HepG2 (cell line): Measurements from ENCODE around the gene DNAJC4. TPM values are rescaled to one million over a fixed set of nuclear protein-coding genes. Genes with fewer than 3 reads are reported as not detected.

Source experiments
- ATAC-seq: fragments of 200-7000 bp; cut with Tn5 transposase; 3 replicates; pipeline ENCODE4 v1.9.1; 2020; ENCODE audit warnings: mild to moderate bottlenecking, moderate library complexity
- BruUV-seq: library from RNA; stranded (reverse); fragments of 400-500 nt; replicated peaks from 2 replicates; lab custom pipeline; 2021; lab: Mats Ljungman, UMichigan
- CTCF ChIA-PET: fragments of 300-600 bp; formaldehyde crosslinking; extraction: SDS; loops from one replicate; lab custom pipeline; 2021; ENCODE audit warnings: low total read pairs, inconsistent platforms, low intra/inter-chr PET ratio; lab: Yijun Ruan, JAX
- POLR2A ChIA-PET: fragments of 350-600 bp; sonication (Branson Sonifier 250); formaldehyde crosslinking; loops from one replicate; lab custom pipeline; 2020; ENCODE audit warnings: antibody characterized with exemption, inconsistent platforms; lab: Yijun Ruan, JAX
- DNase-seq: peaks from one replicate; pipeline ENCODE4 v3.0.0-alpha.2; 2015; ENCODE audit warnings: low spot score
- FAIRE-seq: peaks from 3 replicates; lab custom pipeline; 2011; peaks lifted over from hg19 to GRCh38; lab: Jason Lieb, UNC
- H2AFZ ChIP-seq: one replicate; pipeline ENCODE4 v1.6.1; 2011; ENCODE audit warnings: low read length, inconsistent platforms
- H3K27ac ChIP-seq: fragments of 300-600 bp; 3 replicates; pipeline ENCODE4 v1.8.0; 2011; ENCODE audit warnings: mixed run types, mild to moderate bottlenecking, mixed read lengths, low read length, inconsistent platforms; ENCODE audit not compliant: insufficient read depth; ENCODE audit errors: extremely low read length
- H3K27me3 ChIP-seq, 2 experiments: fragments of 200-600 bp in 1 of 2; 2 replicates in 1 of 2; 3 replicates in 1 of 2; pipeline versions ENCODE4 v1.6.0 to v1.8.0; 2011; ENCODE audit warnings: low read length in 2 of 2, mild to moderate bottlenecking in 2 of 2, moderate library complexity in 2 of 2, inconsistent platforms in 1 of 2; ENCODE audit not compliant: insufficient read depth in 2 of 2, control insufficient read depth in 1 of 2
- H3K36me3 ChIP-seq, 2 experiments: fragments of 200-600 bp in 1 of 2; replicated peaks in 1 of 2; 2 replicates in 1 of 2; 3 replicates in 1 of 2; pipeline versions ENCODE4 v1.5.1 to v1.8.0; 2011; ENCODE audit warnings: low read length in 2 of 2, inconsistent platforms in 1 of 2; ENCODE audit not compliant: insufficient read depth in 2 of 2, control insufficient read depth in 1 of 2
- H3K4me1 ChIP-seq: 2 replicates; pipeline ENCODE4 v1.5.1; 2012; ENCODE audit warnings: low read length, inconsistent platforms; ENCODE audit not compliant: insufficient read depth
- H3K4me2 ChIP-seq: 2 replicates; pipeline ENCODE4 v1.6.0; 2011; ENCODE audit warnings: low read depth, low read length, inconsistent platforms
- H3K4me3 ChIP-seq, 3 experiments: fragments of 200-600 bp in 1 of 3; sonication (generic), shearing (Covaris generic) in 1 of 3; replicated peaks in 1 of 3; 2 replicates each; pipeline ENCODE4 v1.5.1; 2011 to 2016; ENCODE audit warnings: low read length in 3 of 3, inconsistent platforms in 2 of 3, low read depth in 2 of 3, mild to moderate bottlenecking in 2 of 3, control low read depth in 1 of 3, mixed read lengths in 1 of 3; ENCODE audit not compliant: insufficient read depth in 1 of 3
- H3K79me2 ChIP-seq: one replicate; pipeline ENCODE4 v1.6.1; 2011; ENCODE audit warnings: low read length, inconsistent platforms; ENCODE audit not compliant: insufficient read depth
- H3K9ac ChIP-seq: 2 replicates; pipeline ENCODE4 v1.6.0; 2011; ENCODE audit warnings: mild to moderate bottlenecking, low read depth, low read length, inconsistent platforms; ENCODE audit not compliant: insufficient read depth
- H3K9me3 ChIP-seq: 2 replicates; pipeline ENCODE4 v1.5.1; 2012; ENCODE audit warnings: mild to moderate bottlenecking, low read length
- H4K20me1 ChIP-seq: 2 replicates; pipeline ENCODE4 v1.6.0; 2011; ENCODE audit warnings: inconsistent platforms, mild to moderate bottlenecking, low read length, moderate library complexity; ENCODE audit not compliant: insufficient read depth
- AGO2 ChIP-seq: fragments of 200-400 bp; formaldehyde crosslinking; optimal IDR thresholded peaks from 2 replicates; pipeline ENCODE3; 2017; ENCODE audit warnings: mild to moderate bottlenecking, low read depth, low read length, moderate library complexity
- CREB3 ChIP-seq: sonication (generic); formaldehyde crosslinking; IDR thresholded peaks from 2 replicates; pipeline ENCODE4 v1.5.0; 2020; ENCODE audit warnings: missing genetic modification reagents
- ERF ChIP-seq: IDR thresholded peaks from 2 replicates; pipeline ENCODE4 v1.6.1; 2018; ENCODE audit warnings: missing biosample characterization, missing genetic modification reagents
- FOXK1 ChIP-seq: sonication (generic); formaldehyde crosslinking; IDR thresholded peaks from 2 replicates; pipeline ENCODE4 v1.4.0; 2020; ENCODE audit warnings: low read depth, missing genetic modification reagents, borderline replicate concordance
- GTF2F1 ChIP-seq: fragments of 150-350 bp; IDR thresholded peaks from 2 replicates; pipeline ENCODE4 v1.6.1; 2014; ENCODE audit warnings: low read length
- MYPOP ChIP-seq: sonication (generic); formaldehyde crosslinking; IDR thresholded peaks from 2 replicates; pipeline ENCODE4 v1.8.1; 2023; ENCODE audit warnings: mild to moderate bottlenecking, moderate library complexity, missing genetic modification reagents
- ZNF143 ChIP-seq: sonication (generic); formaldehyde crosslinking; IDR thresholded peaks from 2 replicates; pipeline ENCODE4 v1.4.0; 2020; ENCODE audit warnings: missing genetic modification reagents
- WGBS: methylation state at CpG from one replicate; pipeline ENCODE4 v1.1.6; 2017; ENCODE audit warnings: low lambda C conversion rate; 5-methylcytosine and 5-hydroxymethylcytosine counted together
- in situ Hi-C: cut with HindIII; loops from 2 replicates; pipeline ENCODE4 v1.10.0; 2017; ENCODE audit warnings: low pct_unique_long_range_greater_than_20kb; ENCODE audit not compliant: extremely low pct_ligation_motif_present
- intact Hi-C: fragments of 100-400 bp; cut with micrococcal nuclease; formaldehyde crosslinking; loops from one replicate; pipeline ENCODE4 v1.10.0; 2022; ENCODE audit not compliant: unreplicated experiment
- polyA plus RNA-seq, 8 experiments: library from polyadenylated mRNA; depleted of rRNA in 3 of 8; stranded (reverse) in 7 of 8; unstranded in 1 of 8; fragments of >200 nt; fragmentation: Illumina TruSeq in 4 of 8; extraction: Trizol in 4 of 8; gene quantifications; 2 replicates each; pipeline versions ENCODE4 v1.2.1 to v1.2.3, GENCODE V29; 2011 to 2016; ENCODE audit warnings: low read depth in 4 of 8, missing spikeins in 1 of 8, mixed read lengths in 1 of 8; ENCODE audit not compliant: insufficient read depth in 1 of 8
- total RNA-seq, 5 experiments: library from RNA; depleted of rRNA; stranded (reverse); fragments of >200 nt; fragmentation: Illumina TruSeq; extraction: Trizol; gene quantifications; 2 replicates each; pipeline ENCODE4 v1.2.3, GENCODE V29; 2016; ENCODE audit warnings: low read depth in 1 of 5

Gene DNAJC4
- total and polyA plus RNA-seq, 2 of the 13 experiments (the other 11 are each of a cell fraction or from before 2014, with no cell fraction given): 10.3 to 60.8 TPM

- H3K36me3 ChIP-seq: peaks cover 1 to 15% of the 10 kb centered on the region in 2 experiments; a peak in 4 of 5 replicates
- FAIRE-seq (no peak), DNase-seq (no peak), ATAC-seq (no peak)
- CTCF ChIA-PET: no interaction called here
- no peaks in the 10 kb centered on the region for H3K9me3 ChIP-seq
- H3K4me3 ChIP-seq: no peak overlapping the region
- H3K9ac ChIP-seq: no peak overlapping the region
- intact Hi-C loops (no loop called here), in situ Hi-C loops (no loop called here)
- H3K79me2 ChIP-seq: peaks cover 4% of the 10 kb centered on the region
- no peak overlapping the region for H3K4me2 ChIP-seq
- no peak overlapping the region for H2AFZ ChIP-seq
- 90% methylated on average over 2 of the region's 15 CpGs for WGBS
- H3K27ac ChIP-seq: no peak overlapping the region
- TF ChIP-seq ERF: no peak
- no peak for TF ChIP-seq GTF2F1
- no TSS peak for BruUV-seq
- H3K4me1 ChIP-seq: peaks cover 15% of the 10 kb centered on the region
- POLR2A ChIA-PET: no interaction called here
- no peaks in the 10 kb centered on the region for H4K20me1 ChIP-seq
- no peaks in the 10 kb centered on the region for H3K27me3 ChIP-seq
Observed at GRCh38 chr11:64266339-64266738, 36.0 kb downstream of the DNAJC4 start.

GRCh38 chr11:64267207-64267945 lies 37.0 kb downstream of the DNAJC4 start:
- no peak for ATAC-seq
- in situ Hi-C loops (no loop called here), intact Hi-C loops (no loop called here)
- peak overlapping the region; percentile 95; the same call in 1 of the 2 replicates for H3K4me2 ChIP-seq
- H3K79me2 ChIP-seq: peaks cover 10% of the 10 kb centered on the region
- no peak overlapping the region for H3K4me3 ChIP-seq
- DNase-seq: no peak
- POLR2A ChIA-PET: interaction anchor here (0.7 to 5.9 kb wide), 6 partner anchors 15 to 63 kb away, joined by 3 to 113 read pairs (median 8); partner anchors contain the start of genes BAD, ESRRA, FKBP2 and PPP1R14B
- no TSS peak for BruUV-seq
- H3K4me1 ChIP-seq: peaks cover 22% of the 10 kb centered on the region
- no peaks in the 10 kb centered on the region for H3K9me3 ChIP-seq
- TF ChIP-seq CREB3: no peak
- TF ChIP-seq MYPOP (CRISPR knock-in tag): no peak
- TF ChIP-seq ZNF143: 0 out of 2 replicates have a peak, but pooled peaks have one; percentile 7
- no peak for TF ChIP-seq FOXK1
- TF ChIP-seq AGO2: peak; percentile 56
- H3K27ac ChIP-seq: no peak overlapping the region
- H2AFZ ChIP-seq: no peak overlapping the region
- H4K20me1 ChIP-seq: no peaks in the 10 kb centered on the region
- H3K27me3 ChIP-seq: no peaks in the 10 kb centered on the region
- no peak for FAIRE-seq
- CTCF ChIA-PET: no interaction called here
- H3K36me3 ChIP-seq: peaks cover 1 to 13% of the 10 kb centered on the region in 2 experiments; a peak in 4 of 5 replicates
- H3K9ac ChIP-seq: peak overlapping the region; percentile 75; the same call in 1 of the 2 replicates
- 91% methylated on average over 20 of the region's 27 CpGs for WGBS
